ENCODE measurements around the gene FCN3.
A peak's percentile ranks its signal among the peaks of the same experiment; 100 is the strongest.

Gene FCN3

GRCh38 chr1:27358038-27358927, 16.3 kb downstream of the FCN3 start:
- no peak for DNase-seq (ENCODE audit: low read depth in 2 of 2)

- DNase-seq (ENCODE audit: low read depth in 2 of 2): peak; percentile 65 to 68
Observed at GRCh38 chr1:27357281-27358037, 17.2 kb downstream of the FCN3 start.

- peak in 1 of 2 donors; percentile 41 for DNase-seq (ENCODE audit: low read depth in 2 of 2)
Observed at GRCh38 chr1:27356619-27357280, 17.9 kb downstream of the FCN3 start.

GRCh38 chr1:27356277-27356618, 18.4 kb downstream of the FCN3 start:
- DNase-seq (ENCODE audit: low read depth in 2 of 2): no peak

GRCh38 chr1:27355683-27356082, 18.9 kb downstream of the FCN3 start:
- no peak for DNase-seq (ENCODE audit: low read depth in 2 of 2)

- no peak for DNase-seq (ENCODE audit: low read depth in 2 of 2)
Observed at GRCh38 chr1:27353629-27354028, 21.0 kb downstream of the FCN3 start.

GRCh38 chr1:27353166-27353565, 21.5 kb downstream of the FCN3 start:
- DNase-seq (ENCODE audit: low read depth in 2 of 2): no peak

- no peak for DNase-seq (ENCODE audit: low read depth in 2 of 2)
Observed at GRCh38 chr1:27351541-27352107, 23.0 kb downstream of the FCN3 start.

GRCh38 chr1:27350663-27351540, 23.7 kb downstream of the FCN3 start:
- no peak for DNase-seq (ENCODE audit: low read depth in 2 of 2)

GRCh38 chr1:27349784-27350662, 24.6 kb downstream of the FCN3 start:
- DNase-seq (ENCODE audit: low read depth in 2 of 2): no peak

- no peak for DNase-seq (ENCODE audit: low read depth in 2 of 2)
Observed at GRCh38 chr1:27348861-27349783, 25.5 kb downstream of the FCN3 start.

GRCh38 chr1:27346991-27347624, 27.5 kb downstream of the FCN3 start:
- no peak for DNase-seq (ENCODE audit: low read depth in 2 of 2)

GRCh38 chr1:27346357-27346756, 28.3 kb downstream of the FCN3 start:
- no peak for DNase-seq (ENCODE audit: low read depth in 2 of 2)

GRCh38 chr1:27345272-27345671, 29.4 kb downstream of the FCN3 start:
- DNase-seq (ENCODE audit: low read depth in 2 of 2): no peak

- DNase-seq (ENCODE audit: low read depth in 2 of 2): no peak
Observed at GRCh38 chr1:27343639-27344025, 31.0 kb downstream of the FCN3 start.

GRCh38 chr1:27342778-27343638, 31.6 kb downstream of the FCN3 start:
- DNase-seq (ENCODE audit: low read depth in 2 of 2): peak in 1 of 2 donors; percentile 43

- DNase-seq (ENCODE audit: low read depth in 2 of 2): no peak
Observed at GRCh38 chr1:27342391-27342777, 32.2 kb downstream of the FCN3 start.

Data from stimulated activated CD8-positive, alpha-beta memory T cell treated with anti-CD3 and anti-CD28 coated beads, Interleukin-15, amount 100 ng/mL, for 48 hours (primary cell).